NCI-H1048 (cell line): ENCODE data around the gene ZNFX1.
A peak's percentile ranks its signal among the peaks of the same experiment; 100 is the strongest.
"Not testable (repeated sequence)": the region's sequence is repeated elsewhere in the genome, so short reads cannot be mapped to it uniquely, and the experiment has no call there.

Experiments
- DNase-seq: peaks from one replicate; lab custom pipeline; 2025; lab: John Stamatoyannopoulos, UW

Gene ZNFX1

DNA sequence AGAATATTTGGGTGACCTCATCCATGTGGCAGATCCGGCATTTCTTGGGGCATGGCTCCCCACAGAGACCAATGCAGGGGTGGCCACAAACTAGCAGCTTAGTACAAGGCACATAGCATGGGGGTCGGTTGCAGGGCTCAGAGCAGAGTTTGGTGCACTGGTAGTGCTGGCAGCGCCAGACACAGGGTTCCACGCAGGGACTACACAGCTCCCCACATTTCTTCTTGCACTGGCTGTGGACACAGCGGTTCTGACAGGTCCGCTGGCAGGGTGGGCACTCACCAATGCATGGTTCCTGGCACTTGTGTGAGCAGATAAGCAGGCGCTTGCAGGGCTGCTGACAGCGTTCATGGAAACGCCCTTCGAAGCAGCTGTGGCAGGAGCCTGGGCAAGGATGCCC is 29.6 kb downstream of the ZNFX1 start:
- DNase-seq = no peak

DNA sequence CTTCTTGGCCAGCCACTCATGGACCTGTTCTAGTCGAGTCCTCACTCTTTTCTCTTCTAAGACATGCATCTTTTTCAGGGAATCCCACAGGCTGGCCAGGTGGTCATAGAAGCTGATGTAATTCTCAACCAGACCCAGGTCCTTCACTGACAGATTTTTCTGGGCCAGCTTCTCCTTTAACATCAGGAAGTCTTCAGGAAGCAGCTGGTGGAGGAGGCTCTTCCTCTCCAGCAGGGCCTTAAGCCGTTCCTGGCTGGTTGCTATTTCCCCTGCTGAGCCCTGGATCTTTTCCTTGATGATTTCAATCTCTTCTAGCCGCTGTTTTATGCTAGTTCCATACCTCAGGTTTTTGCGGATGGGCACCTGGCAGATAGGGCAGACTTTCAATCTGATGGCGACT is 30.1 kb downstream of the ZNFX1 start:
- DNase-seq = no peak

DNA sequence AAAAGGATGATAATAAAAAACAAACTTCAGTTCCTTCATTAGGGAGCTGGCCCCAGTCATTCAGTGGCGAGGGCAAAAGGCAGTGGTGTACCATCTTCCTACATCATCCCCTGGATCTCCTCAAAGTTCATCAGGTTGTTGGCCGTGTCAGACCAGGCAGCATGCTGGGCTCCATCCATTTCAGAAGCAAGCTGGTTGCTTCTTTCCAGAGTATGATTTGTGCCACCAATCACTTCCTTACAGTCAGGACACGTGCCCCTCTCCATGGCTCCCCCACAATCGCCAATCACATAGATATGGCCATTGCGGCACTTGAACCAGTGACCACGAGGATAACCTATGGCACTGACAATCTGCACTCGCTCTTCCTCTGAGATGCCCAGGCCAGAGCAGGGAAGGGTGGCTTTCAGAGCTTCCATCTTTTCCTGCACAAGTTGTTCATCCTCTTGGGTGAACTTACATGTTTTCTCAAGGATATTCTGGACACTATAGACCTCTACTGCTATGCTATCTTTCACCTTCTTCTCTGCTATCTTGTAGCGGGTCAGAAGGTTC is 30.6 kb downstream of the ZNFX1 start:
- DNase-seq = no peak

- DNase-seq = no peak
These were observed 31.7 kb downstream of the ZNFX1 start for GRCh38 chr20:49245921-49246740.

GRCh38 chr20:49237531-49237930 is 40.3 kb downstream of the ZNFX1 start:
- DNase-seq = no peak

- no peak for DNase-seq
These were observed 41.6 kb downstream of the ZNFX1 start for GRCh38 chr20:49236301-49236700.

- DNase-seq = no peak
These were observed 43.0 kb downstream of the ZNFX1 start for GRCh38 chr20:49234831-49235230.

- DNase-seq = no peak
These were observed 44.6 kb downstream of the ZNFX1 start for GRCh38 chr20:49233226-49233625.

DNA sequence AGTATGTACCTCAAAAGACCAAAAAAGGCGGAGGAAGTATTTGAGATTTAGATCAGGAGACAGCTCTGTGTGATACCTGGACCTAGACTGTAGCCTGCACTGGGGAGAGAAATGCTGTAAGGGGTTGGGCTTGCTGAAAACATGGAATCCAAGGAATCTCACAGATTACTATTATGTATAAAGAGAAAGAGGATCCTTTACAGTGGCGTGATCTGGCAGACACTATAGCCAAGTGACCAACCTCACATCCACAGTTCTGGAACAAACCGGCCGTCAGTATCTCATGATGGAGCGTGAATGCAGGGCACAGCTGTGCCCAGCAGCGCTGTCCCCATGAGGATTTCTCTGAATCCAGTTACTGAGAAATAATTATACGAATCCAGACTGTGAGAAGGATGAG is 46.4 kb downstream of the ZNFX1 start:
- DNase-seq = no peak

GRCh38 chr20:49230561-49231133 is 47.2 kb downstream of the ZNFX1 start:
- DNase-seq = no peak

DNA sequence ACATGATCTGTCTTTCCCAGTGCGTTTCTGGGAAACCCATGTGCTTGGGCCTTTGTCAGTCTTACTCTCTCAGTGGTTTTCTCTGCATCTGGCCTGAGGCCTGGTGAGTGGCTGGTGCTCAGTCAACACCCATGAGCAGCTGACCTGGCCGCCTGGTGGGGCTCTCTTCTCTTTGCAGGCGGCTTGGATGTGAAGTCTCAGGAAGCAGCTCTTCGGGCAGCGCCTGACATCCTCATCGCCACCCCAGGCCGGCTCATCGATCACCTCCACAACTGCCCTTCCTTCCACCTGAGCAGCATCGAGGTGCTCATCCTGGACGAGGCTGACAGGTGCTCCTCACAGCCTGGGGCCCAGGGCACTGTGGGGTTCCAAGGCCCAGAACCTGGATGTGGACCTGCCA is 47.8 kb downstream of the ZNFX1 start:
- no peak for DNase-seq

GRCh38 chr20:49229381-49229780 is 48.5 kb downstream of the ZNFX1 start:
- no peak for DNase-seq

- DNase-seq = no peak
These were observed 49.2 kb downstream of the ZNFX1 start for GRCh38 chr20:49228676-49229075.

GRCh38 chr20:49225896-49226295 is 52.0 kb downstream of the ZNFX1 start:
- no peak for DNase-seq

DNA sequence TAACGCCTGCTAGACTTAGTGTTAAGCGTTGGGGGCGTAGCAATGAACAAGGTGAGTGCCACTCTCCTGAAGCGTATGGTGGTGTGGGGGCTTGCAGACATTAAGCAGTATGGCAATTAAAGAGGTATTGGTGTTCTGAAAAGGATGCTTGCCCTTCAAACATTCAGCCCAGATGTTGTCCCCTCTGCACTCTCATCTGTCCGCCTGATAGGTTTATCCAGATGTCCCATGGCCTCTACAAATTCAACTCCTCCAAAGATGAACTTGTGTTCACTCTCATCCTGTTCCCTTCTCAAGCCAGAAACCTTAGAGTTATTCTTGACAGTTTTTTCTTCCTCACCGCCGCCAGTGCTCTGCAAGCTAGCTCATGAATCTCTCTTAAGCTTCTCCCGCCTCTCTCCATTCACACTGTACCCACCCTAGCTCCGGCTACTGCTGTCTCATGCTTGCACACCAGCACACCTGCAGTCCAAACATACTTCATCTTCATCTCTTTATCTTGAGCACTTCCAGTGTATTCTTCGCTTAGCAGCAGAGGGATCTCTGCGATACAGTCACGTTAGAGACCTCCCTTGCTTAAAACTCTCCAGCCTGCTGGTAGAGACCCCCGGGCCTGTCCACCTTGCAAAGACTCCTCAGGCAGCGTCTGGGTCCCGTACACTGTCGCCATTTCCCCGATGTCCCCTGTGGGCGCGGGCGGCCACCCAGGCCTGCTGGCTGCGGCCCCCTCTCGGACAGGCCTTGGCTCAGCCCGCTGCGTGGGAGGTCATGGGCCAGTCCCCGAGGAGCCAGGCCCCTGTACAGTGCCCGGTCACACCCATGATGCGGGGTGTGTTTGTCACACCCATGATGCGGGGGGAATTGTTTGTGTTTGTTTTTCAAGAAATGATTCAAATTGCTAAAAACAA is 57.7 kb downstream of the ZNFX1 start:
- no peak for DNase-seq

- DNase-seq = peak; percentile 96
These were observed 58.5 kb downstream of the ZNFX1 start, which contains the start of gene DDX27 for GRCh38 chr20:49219091-49219923. Gene DDX27, plus strand, starts transcription at chr20:49219416. Its CDS starts 33 bp downstream, at chr20:49219449.

- DNase-seq = not testable (repeated sequence)
These were observed 59.1 kb downstream of the ZNFX1 start for GRCh38 chr20:49218739-49219090.

- peak; percentile 75 for DNase-seq
These were observed 60.8 kb downstream of the ZNFX1 start for GRCh38 chr20:49216991-49217578.

DNA sequence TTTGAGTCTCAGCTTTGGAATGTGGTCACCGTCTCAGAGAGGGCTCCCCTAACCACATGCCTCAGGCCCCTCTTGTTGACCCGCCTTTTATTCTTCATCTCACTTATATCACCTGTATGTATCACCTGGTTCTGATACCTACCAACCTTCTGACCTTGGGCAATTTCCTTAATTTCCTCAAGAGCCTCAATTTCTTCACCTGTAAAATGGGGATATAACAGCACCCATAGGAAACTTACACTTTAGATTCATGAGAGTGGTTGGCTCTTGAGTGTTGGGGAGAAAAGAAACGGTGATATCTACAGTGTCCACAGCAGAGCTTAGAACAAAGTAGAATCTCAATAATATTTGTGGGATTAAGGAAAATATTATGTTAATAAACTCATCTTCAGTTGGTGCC is 62.6 kb downstream of the ZNFX1 start:
- no peak for DNase-seq

DNA sequence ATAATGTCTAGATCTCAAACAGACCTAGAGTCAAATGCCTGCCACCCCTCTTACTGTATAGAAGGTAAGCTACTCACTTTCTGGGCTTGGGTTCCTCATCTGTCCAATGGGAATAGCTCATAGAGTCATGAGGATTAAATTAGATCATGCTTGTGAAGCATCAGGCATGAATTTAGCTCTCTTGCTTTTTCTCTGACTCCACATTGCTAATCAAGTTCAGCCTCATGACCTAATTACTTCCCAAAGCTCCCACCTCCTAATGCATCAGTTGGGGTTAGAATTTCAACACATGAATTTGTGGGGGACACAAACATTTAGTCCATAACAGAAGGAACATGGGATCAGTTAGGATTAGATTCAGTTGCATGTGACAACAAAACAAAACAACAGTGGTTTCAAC is 63.3 kb downstream of the ZNFX1 start:
- no peak for DNase-seq

GRCh38 chr20:49210757-49211110 is 67.1 kb downstream of the ZNFX1 start:
- no peak for DNase-seq
